DMS153 treated with DMSO at 0.1 percent for 48 hours (cell line): Measurements from ENCODE around the gene PPP2R2C.

Experiments used
- DNase-seq: peaks from one replicate; lab custom pipeline; 2025; ENCODE audit not compliant: unreplicated experiment; lab: John Stamatoyannopoulos, UW

The PPP2R2C gene

GRCh38 chr4:6472387-6473263, at the start of gene PPP2R2C:
Gene PPP2R2C (minus strand): TSS chr4:6472614. CDS start chr4:6472229, 385 bp downstream.
- DNase-seq: no peak

- DNase-seq: no peak
Measured at GRCh38 chr4:6520978-6521377, 48.6 kb upstream of the PPP2R2C start.

- DNase-seq: no peak
Measured at GRCh38 chr4:6520051-6520636, 47.7 kb upstream of the PPP2R2C start.

- no peak for DNase-seq
Measured at GRCh38 chr4:6517171-6517570, 44.8 kb upstream of the PPP2R2C start.

GRCh38 chr4:6516762-6517161, 44.3 kb upstream of the PPP2R2C start:
- DNase-seq: no peak

- no peak for DNase-seq
Measured at GRCh38 chr4:6516281-6516680, 43.9 kb upstream of the PPP2R2C start.

- no peak for DNase-seq
Measured at GRCh38 chr4:6513678-6514077, 41.3 kb upstream of the PPP2R2C start.

GRCh38 chr4:6509587-6509986, 37.2 kb upstream of the PPP2R2C start:
- DNase-seq: no peak

- no peak for DNase-seq
Measured at GRCh38 chr4:6507345-6507744, 34.9 kb upstream of the PPP2R2C start.

GRCh38 chr4:6506616-6507140, 34.3 kb upstream of the PPP2R2C start:
- no peak for DNase-seq

GRCh38 chr4:6504900-6505496, 32.6 kb upstream of the PPP2R2C start:
- DNase-seq: no peak

- DNase-seq: no peak
Measured at GRCh38 chr4:6502747-6503465, 30.5 kb upstream of the PPP2R2C start.

- DNase-seq: no peak
Measured at GRCh38 chr4:6502147-6502546, 29.7 kb upstream of the PPP2R2C start.

- DNase-seq: no peak
Measured at GRCh38 chr4:6501171-6501570, 28.8 kb upstream of the PPP2R2C start.

GRCh38 chr4:6500481-6501140, 28.2 kb upstream of the PPP2R2C start:
- no peak for DNase-seq

- DNase-seq: no peak
Measured at GRCh38 chr4:6499238-6499600, 26.8 kb upstream of the PPP2R2C start.

- DNase-seq: no peak
Measured at GRCh38 chr4:6498511-6499237, 26.3 kb upstream of the PPP2R2C start.

- no peak for DNase-seq
Measured at GRCh38 chr4:6497796-6498195, 25.4 kb upstream of the PPP2R2C start.

GRCh38 chr4:6495736-6496135, 23.3 kb upstream of the PPP2R2C start:
- DNase-seq: no peak

GRCh38 chr4:6495296-6495590, 22.8 kb upstream of the PPP2R2C start:
- DNase-seq: no peak
